Left kidney (tissue), 2 donors: ENCODE measurements around the gene MTM1. TPM values are rescaled to one million over a fixed set of nuclear protein-coding genes. Genes with fewer than 3 reads are reported as not detected.
A peak's percentile ranks its signal among the peaks of the same experiment; 100 is the strongest.

Experiments used
- DNase-seq: peaks from one replicate; pipeline ENCODE4 v3.0.0-alpha.2; 2013
- polyA plus RNA-seq: library from polyadenylated mRNA; unstranded; fragments of 120-200 nt; gene quantifications from one replicate; pipeline ENCODE4 v1.2.1, GENCODE V29; 2013; ENCODE audit not compliant: insufficient read length

Gene MTM1
- polyA plus RNA-seq, 1 donor: 17.6 TPM

DNA sequence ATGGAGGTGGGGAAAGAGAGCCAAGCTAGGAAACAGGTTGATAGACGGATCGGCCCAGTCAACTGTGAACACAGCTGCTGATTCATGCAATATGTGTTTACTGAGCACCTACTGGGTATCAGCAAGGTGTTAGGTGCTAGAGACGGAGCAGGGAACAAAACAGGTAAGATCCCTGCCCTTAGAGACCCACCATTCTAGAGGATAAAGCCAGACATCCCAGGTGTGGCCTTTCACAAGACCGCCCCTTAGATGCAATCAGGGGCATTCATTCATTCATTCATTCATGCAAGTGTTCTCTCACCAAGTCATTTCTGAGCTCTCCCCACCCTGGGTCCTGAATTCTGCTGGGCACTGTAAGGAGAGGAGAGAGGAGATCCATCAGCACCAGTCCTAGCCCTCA lies 20.2 kb upstream of the MTM1 start:
- DNase-seq: no peak

DNA sequence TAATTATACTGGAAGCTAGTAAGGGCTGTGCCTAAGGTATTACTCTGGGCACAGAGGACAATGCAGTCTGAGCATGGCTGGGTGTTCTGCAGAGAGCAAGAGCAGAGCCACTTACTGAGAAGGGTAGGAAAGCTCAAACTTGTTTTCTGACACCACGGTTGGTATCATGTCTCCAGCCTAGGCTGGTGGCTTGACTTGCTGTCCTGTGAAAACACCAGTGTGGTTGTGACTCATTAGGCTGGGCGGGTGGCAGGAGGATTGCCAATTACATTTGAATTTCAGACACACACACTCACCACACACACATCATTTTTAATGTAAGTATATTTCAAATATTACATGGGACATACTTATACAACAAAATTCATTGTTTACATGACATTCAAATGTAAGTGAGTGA lies 19.7 kb upstream of the MTM1 start:
- no peak for DNase-seq

DNA sequence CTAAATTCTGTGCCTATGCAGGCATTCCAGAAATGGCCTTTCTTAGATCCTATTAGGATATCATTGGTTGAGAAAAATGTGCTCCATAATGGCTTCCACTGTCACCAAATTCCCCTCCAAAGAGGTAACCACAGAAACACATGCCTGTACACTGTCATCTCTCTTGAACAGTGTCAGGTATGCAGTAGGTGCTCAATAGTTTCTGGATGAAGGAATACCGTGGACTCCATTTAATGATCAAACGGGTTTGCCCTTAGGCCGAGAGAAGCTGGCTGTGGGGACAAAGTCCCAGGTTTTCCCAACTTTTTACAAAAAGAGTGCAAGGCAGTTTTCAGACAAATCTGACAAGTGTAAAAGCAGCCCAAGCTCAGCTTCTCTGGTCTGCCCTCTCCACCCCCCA lies 16.5 kb upstream of the MTM1 start:
- no peak for DNase-seq

DNA sequence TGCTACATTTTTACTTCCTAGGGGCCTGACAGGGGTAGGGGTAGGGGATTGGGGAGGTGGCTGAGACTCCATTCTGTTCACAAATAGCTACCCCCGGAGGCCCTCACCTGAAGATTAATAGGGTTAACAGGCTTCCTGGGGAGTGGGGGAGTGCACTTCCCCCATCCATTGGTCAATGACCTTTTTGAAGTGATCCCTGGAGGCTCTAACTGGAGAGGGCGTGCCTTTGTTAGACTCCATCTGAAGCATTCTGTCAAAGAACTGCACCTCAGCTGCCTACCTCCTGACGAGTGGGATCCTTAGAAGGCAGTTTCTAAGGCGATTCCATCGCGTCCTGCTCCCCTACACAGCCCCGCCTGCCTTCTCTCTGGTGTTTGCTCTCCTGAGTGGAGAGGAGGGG lies 10.0 kb upstream of the MTM1 start:
- DNase-seq: no peak

DNA sequence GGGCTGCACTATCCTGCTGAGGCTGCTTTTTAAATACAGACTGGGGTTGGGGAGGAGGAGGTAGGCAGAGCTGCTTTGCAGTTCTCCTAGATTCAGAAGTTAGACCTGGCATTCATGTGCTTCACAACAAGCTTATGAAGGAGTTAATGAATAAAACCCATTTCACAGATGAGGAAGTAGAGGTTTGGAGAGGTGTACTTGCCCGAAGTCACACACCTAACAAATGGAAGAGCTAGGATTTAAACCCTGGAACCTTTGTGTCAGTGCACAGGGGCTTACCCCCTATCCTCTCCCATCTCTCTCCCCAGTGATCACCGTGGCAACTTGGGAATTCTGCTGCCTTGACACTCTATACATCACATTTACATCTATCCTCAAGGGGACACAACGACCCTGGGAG lies 3.6 kb upstream of the MTM1 start:
- no peak for DNase-seq

DNA sequence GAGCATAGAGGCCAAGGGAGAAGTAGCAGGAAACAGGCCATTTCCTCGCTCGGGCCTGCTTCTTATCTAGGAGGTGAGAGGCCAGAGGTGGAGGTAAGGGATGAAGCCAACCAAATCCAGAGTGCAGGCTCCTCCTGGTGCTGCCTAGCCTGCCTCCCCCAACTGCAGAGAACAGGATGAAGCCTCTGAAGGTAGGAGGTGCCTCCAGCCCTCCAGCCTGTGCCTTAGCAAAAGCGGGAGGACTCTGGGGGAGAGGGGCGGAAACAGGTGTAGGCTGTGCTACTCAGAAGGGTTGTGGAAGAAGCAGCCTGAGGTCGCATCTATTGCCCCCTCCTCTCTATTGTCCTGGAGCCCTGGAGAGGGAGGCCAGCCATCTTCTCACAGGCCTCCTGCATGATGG lies 2.9 kb upstream of the MTM1 start:
- DNase-seq: no peak

DNA sequence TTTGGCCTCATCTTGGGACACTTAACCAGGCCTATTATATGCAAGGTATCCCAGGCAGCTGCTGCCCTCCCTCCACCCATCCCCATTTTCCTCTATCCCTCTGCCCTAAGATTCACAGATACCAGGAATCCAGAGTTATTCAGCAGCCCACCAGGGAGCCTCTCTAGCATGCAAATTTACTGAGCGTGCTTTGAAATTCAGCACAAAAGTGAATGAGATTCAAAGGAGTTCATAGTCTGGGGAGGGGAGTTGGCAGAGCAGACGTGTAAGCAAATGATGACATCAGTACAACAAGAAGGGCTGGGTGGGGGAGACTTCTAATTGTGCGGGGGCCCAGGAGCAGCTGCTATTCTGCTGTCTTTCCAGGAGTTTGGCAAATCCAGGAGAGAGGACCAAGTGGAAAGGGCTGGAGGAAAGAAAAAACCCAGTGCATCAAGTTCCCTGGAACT lies 1.7 kb upstream of the MTM1 start:
- DNase-seq: no peak

DNA sequence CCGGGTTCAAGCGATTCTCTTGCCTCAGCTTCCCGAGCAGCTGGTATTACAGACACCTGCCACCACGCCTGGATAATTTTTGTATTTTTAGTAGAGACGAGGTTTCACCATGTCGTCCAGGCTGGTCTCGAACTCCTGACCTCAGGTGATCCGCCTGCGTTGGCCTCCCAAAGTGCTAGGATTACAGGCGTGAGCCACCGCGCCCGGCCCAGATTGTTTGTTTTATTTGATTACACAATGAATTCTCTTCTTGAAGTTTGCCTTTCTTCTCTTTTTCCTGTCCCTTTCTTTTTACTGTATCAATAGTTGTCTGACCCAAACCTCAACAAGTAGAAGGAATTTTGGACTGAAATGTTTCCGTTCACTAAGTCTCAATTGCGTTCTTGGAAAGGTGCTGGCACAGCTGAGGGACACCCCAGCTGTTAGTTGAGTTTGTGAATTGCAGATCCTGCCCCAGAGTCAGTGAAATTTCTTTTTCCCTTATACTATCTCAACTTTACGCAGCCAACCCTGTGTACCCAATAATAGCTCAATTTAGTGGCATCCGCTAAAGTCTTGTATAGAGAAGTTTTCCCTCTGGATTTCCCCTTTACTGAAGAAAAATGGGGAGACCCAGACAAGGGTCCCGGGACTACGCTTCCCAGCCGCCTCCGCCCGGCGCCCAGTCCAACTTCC lies 639 bp upstream of the MTM1 start:
- no peak for DNase-seq

DNA sequence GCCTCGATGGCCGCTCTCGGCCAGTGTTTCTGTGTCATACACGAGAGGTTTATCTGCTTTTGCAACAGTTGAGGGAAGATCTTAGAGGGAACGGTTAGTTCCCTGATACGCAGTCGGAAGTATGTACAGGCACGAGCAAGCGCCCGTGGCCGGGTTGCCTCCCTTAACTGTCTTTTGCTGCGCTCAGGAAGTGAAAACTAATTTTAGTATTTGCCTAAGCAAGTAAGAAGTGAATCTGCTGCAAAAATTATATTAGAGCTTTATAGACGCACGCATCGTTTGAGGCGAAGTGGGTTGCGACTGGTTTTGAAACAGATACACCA lies 695 bp downstream of the MTM1 start:
- DNase-seq: no peak

DNA sequence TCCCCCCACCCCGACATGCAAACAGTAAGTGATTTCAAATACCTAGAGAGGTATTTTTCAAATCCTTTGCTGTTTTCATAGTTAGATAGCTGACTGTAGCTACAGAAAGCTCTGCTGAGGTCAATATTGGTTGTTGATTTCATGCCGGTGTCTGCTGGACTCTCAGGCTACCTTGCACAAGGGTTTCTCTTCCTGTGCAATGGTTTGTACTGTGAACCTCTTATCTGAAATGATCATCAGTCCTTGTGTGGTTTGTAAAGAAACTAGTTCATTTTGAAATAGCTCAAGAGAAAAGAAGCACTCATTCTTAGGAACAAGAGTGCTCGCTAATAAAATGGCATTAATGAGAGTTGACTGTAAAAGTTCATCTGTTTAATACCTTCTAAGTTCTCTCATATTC lies 2.1 kb downstream of the MTM1 start:
- DNase-seq: no peak

DNA sequence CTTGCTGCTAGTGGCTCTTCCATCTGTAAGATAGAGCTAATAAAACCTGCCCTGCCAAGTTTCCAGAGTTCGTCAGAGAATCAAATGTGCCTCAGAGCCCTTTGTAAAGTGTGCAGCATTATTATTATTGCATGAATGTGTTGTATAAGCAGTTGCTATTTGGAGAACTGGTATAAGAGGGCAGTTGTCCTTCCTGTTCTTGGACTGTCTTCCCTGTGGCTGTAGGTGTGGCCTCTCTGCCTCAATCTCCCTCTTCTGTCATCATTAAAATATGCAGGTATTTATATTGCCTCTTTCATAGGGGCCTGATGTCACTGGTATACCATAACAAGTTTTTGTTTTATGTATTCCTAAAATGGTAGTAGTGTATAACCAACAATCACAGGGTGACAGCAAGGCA lies 3.8 kb downstream of the MTM1 start:
- no peak for DNase-seq

DNA sequence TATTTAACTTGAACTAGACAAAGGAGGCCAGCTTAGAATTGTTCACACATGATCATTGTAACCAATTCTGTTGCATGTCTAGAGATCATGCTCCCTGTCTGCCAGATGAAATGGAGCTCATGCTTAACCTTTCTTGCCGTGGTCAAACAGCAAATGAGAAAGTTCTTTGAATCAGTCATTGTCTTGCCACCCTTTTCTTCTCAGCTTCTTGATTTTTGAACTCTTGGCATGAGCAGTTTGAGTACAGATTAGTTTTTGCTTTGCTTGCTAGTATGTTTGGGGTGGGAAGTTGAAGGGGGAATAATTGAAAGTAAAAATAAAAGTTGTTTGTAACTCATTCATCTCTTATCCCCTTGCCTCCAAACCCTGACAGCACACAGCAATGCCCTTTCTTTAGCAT lies 4.7 kb downstream of the MTM1 start:
- no peak for DNase-seq

DNA sequence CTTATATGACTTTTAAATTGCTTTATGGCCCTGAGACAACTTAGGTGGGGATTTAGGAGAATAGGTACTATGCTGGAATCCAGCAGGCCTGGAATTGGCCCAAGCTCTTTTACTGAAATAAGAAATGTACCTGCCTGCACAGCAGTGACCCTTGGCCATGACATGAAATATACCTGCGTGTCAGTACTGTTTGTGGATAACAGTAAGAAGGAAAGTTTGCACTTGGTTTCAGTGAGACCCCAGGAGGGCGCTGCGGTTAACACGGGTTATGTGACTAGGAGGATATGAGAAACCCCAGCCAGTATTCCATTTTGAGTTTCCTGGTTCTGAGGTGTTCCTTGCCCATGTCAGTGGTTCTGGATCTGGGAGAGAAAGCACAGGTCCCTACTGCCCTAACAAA lies 5.3 kb downstream of the MTM1 start:
- no peak for DNase-seq

DNA sequence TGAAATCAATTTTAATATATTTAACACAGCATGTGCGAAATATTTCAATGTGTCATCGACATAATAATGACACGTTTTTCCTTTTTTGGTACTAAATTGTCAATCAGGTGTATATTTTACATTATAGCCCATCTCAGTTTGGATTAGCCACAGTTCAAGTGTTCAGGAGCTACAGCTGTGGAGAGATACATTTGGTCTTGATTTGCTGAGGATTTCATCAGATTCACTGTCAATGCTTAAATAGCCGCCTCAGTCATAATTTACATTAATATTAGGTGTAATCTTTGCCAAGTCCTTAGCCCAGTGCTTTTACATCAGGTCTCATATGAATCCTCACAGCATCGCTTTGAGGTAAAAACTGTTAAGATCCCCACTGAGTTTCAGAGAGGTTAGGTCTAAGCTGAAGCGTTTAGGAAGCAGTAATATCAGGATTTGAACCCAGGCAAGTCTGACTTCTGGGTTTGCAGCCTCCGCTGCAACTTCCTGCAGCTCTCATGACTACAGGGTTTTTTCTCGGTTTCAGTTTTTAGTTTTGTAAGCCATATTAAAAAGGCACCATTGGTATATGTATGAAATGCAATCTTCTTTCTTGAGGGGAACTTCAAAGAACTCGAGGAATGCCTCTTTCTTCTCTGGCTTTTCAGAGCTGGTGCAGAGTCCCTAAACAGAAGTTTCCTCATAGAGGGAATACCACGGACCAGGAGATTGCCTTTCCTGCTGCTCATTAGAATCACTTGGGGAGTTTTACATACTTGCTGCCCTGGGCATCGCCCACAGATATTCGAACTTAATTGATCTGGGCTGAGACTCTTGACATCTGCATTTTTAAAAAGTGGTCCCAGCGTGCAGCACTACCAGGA lies 6.4 kb downstream of the MTM1 start:
- DNase-seq: no peak

DNA sequence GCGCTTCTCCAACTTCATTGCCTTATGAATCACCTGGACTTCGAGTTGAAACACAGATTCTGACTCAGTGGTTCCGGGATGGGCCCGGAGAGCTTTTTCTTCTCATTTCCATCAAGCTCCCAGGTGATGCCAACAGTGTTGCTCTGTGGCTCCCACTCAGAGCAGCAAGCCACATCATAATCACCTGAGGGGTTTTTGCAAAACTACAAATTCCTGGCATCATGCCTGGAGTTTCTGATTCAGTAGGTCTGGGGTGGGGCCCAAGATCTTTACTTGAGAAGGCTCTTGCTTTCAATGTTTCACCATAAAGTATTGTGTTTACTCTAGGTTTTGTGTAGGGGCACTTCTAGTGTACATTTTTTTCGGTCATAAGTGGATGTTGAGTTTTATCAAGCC lies 7.0 kb downstream of the MTM1 start:
- no peak for DNase-seq

DNA sequence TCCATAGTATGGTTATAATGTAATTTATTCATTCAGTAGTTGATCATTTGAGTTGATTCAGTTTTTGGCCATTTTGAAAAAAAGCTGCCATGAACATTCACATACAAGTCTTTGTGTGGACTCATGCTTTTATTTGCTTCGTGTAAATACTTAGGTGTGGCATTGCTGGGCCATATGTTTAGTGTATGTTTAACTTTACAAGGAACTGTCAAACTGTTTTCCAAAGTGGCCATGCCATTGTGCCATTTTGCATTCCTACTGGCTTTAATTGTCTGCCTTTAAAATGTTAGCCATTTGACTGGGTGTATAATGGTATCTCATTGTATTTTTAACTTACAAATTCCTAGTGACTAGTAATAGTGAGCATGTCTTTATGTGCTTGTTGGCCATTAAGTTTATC lies 8.8 kb downstream of the MTM1 start:
- DNase-seq: no peak

DNA sequence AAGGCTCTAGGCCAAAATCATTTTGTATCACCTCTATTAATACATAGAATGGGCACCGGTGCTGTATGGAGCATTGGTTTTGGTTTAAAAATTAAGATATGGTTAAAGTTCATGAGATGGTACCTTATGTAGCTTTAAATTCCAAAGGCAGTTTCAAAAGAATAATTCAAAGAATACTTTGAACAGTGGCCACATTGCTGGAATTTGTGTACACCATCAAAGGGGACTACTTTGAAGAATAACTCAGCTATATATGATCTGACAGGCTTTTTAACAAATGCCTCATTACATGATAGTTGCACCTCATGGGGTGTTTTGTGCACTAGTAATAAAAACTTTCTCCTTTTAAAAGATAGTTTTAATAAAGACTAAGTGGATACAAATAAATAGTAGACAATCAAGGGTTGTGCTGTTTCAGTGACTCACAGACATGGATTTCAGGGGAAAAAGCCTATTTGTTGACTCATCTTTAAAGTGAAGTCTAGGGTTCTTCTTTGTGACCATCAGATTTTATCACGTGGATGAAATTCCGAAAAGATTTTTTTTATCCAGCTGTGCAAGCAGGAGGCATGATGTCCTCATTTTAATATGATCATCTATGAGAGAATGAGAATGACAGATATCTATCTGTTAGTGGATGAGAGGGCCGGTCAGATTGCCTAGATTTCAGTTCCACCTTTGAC lies 12.8 kb downstream of the MTM1 start:
- DNase-seq: no peak

DNA sequence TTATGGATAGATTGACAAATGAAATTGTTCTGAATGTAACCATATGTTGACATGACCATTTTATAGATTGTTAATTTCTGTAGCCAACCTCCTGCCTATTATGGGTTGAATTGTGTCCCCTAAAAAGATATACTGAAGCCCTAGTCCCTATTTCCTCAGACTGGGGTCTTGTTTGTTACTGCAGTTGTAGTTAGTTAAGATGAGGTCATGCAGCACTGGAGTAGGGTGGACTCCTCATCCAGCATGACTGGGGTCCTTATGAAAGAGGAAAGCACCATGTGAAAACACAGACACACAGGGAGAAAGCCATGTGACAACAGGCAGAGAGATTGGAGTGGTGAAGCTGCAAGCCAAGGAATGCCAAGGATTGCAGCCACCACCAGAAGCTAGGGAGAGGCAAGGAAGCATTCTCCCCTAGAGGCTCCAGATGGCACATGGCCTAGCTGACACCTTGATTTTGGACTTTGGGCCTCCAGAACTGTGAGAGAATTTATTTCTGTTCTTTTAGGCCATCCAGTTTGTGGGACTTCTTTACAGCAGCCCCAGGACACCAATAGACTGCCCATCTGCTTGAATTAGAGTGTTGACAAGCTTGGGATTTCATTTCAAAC lies 14.0 kb downstream of the MTM1 start:
- no peak for DNase-seq

DNA sequence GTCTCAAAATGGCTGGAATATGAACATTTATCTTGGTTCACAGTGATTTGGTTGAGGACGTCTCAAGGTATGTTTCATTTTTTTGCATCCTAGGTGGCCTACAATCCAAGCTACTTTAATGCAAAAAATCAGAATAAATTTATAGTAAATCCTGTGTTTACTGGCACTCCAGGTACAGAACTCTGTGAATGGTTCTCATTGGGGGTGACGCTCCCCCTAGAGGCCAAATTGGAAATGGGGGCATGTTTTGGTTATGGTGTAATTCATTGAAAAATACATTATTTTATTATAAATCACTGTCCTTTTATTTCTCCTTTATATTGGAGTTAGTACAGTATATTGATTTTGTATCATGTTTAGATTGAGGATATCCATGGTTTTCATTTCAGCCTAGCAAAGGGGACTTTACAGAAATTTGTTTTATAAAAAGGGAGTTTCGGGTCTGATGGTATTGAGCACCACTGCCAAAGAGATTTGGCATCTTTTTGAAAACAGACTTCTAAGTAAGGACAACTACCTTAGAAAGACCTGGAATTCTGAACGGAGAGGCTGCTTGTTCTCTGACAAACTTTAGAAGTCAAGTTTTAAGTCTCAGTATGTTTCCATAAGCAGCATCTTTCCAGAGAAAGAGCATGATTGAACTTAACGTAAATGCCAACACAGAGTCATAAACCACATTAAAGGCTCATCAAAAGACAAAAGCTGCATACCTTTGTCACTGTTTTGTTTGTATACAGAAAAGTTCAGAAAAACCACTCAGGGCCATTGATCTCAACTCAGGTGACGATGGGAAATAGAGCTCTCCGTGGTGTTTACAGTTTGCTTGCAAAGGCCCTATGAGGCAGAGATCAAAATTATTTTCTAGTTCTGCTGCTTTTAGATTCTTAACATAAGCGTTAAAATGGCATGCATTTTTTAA lies 19.4 kb downstream of the MTM1 start:
- peak; percentile 17 for DNase-seq

DNA sequence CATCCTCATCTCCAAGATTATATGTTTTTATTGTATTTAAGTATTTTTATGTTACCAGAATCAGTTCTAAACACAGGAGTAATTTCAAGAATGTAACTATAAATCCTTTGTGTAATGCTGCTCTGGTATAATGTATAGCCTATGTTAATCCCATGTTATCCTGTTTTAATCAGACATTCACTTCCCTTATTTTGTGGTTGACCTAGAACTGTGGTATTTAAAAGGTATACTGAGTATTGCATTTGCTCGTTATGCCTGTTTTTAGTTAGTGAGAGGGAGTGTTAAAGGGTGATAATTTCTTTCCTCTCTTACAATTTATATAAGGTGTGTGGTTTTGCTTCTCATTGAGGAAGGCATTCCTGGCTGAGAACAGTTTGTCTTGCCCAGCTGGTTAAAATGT lies 26.2 kb downstream of the MTM1 start:
- no peak for DNase-seq

DNA sequence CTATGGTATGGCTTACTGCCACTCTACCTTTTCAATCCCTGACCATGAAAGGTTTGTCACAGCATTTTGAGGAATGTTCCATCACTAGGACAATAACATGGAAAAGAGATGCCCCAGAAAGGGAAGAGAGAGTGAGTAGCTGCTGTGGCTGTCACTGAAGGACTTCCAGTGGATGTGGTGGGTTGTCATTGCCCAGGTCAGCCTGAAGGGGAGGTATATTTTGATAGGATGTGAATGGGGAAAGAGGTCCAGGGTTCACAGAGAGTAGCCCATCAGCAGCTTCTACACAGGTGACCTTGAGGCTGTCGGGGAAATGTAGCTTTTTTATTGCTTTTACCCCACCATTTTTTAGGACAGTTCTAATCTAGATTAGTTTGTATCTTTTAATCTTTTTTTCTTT lies 30.8 kb downstream of the MTM1 start:
- no peak for DNase-seq

DNA sequence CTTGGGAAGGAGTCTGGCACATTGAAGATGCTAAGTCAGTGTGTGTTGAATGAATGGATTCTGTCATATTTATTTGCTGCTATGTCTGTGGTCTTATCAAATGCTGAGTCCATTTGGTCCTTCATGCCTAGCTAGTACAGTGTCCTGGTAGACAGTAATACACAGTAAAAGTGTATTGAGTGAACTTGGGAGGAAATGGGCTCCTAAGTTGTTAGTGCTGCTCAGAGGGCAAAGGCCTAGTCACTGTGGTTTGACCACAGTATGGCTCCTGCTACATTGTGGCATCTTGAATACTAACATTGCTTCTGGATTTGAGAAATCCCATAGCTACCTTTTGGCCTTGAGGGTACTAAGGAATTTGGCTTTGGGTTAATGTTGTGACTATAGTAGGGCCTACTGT lies 33.9 kb downstream of the MTM1 start:
- DNase-seq: no peak
